Hematopoietic multipotent progenitor cell (in vitro differentiated cells): ENCODE data around the gene TYW5. TPM values are rescaled to one million over a fixed set of nuclear protein-coding genes. Genes with fewer than 3 reads are reported as not detected.
"Not testable (repeated sequence)": the region's sequence is repeated elsewhere in the genome, so short reads cannot be mapped to it uniquely, and the experiment has no call there.

Experiments
- DNase-seq, 3 donors: peaks; one replicate each; pipeline ENCODE4 v3.0.0-alpha.2; 2011 to 2015; ENCODE audit warnings: low read depth in 2 of 3, low spot score in 2 of 3
- total RNA-seq: library from RNA; depleted of rRNA; stranded (reverse); fragments of >200 nt; gene quantifications from one replicate; pipeline ENCODE4 v1.2.3, GENCODE V29; 2012

Gene TYW5
- total RNA-seq, 1 donor: 3.8 TPM

DNA sequence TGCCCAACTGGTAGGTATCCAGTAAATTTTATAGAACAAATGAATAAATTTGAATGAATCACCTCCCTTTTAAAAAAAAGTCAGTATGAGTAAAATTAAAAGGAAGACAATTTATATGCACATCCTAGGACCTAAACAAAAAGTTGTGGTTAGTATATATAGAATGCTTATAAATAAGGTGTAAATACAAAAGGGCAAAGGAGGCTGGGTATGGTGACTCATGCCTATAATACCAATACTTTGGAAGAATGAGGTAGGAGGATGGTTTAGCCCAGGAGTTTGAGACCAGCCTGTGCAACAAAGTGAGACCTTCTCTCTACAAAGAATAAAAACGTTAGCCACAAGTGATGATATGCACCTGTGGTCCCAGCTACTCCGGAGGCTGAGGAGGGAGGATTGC lies 31.4 kb downstream of the TYW5 start:
- DNase-seq: no peak

DNA sequence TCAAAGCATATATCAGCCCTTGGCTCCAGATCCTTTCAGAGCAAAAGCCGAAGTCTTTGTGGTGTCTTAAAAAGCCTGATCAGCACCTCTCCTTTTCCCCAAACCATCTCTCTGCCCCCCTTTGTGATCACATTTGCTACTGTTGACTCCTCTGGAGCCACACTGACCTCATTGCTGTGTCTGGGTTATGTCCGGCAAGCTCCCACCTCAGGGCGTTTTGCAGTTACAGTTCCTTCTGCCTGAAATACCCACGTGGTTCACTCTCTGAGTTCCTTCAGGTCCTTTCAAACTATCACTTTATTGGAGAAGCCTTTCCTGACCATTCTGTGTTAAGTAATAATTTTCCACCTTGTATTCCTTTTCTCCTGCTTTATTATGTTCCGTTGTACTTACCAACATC lies 32.4 kb downstream of the TYW5 start:
- no peak for DNase-seq

DNA sequence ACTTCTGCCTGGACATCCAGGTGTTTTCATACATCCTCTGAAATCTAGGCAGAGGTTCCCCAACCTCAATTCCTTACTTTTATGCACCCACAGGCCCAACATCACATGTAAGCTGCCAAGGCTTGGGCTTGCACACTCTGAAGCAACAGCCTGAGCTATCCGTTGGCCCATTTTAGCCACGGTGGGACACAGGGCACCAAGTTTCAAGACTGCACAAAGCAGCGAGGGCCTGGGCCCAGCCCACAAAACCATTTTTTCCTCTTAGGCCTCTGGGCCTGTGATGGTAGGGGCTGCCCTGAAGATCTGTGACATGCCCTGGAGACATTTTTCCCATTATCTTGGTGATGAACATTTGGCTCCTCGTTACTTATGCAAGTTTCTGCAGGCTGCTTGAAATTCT lies 38.3 kb downstream of the TYW5 start:
- no peak for DNase-seq

DNA sequence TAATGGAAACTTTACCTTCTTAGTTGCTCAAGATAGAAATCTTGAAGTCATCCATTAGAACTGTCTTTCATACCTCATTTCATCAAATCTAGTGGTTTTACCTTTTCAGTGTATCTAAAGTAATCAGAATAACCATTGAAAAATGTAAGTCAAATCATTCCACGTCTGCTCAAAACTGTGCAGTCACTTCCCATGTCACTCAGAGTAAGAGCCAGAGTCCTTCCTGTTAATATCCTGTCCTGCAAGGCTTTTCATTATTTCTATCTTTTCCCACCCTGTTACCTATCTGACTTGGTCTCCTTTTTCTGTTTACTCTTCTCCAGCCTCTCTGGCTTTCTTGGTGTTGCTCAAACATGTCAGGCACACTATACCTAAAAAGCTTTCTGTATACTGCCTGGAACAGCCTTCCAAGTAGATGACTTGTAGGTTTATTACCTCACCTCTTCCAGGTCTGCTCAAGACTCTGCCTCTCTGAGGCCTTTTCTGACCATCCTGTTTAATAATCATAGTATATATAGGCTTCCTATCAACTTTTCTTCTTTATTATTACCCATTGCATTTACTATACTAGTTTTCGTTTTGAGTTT lies 40.8 kb downstream of the TYW5 start:
- no peak for DNase-seq

DNA sequence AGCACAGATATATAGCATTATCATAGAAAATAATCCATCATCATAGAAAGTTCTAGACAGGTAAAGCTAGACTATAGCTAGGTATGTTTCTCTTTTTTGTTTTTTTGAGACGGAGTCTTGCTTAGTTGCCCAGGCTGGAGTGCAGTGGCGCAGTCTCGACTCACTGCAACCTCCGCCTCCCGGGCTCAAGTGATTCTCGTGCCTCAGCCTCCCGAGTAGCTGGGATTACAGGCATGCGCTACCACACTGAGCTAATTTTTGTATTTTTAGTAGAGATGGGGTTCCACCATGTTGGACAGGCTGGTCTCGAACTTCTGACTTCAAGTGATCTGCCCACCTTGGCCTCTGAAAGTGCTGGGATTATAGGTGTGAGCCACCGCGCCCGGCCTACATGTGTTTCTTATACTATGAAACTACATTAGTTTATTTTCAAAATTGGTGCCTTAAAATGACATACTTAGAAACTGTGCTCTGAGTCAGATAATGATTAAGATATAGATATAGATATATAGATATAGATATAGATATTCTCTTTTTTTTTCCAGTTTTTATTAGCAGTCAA lies 42.7 kb downstream of the TYW5 start:
- not testable (repeated sequence) for DNase-seq

DNA sequence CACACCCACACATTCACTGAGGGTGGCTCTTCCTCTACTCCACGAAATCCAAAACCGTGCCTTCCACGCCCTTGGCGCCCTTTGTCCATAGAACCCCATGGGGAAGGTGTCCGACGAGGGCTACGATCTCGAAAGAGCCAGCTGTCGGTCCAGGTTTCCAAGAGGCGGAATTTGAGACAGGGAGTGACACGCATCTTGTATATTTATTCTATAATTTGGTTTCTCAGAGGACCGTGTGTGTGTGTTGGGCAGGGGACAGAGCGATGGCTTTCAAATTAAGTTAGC lies 43.5 kb downstream of the TYW5 start:
- DNase-seq: no peak

DNA sequence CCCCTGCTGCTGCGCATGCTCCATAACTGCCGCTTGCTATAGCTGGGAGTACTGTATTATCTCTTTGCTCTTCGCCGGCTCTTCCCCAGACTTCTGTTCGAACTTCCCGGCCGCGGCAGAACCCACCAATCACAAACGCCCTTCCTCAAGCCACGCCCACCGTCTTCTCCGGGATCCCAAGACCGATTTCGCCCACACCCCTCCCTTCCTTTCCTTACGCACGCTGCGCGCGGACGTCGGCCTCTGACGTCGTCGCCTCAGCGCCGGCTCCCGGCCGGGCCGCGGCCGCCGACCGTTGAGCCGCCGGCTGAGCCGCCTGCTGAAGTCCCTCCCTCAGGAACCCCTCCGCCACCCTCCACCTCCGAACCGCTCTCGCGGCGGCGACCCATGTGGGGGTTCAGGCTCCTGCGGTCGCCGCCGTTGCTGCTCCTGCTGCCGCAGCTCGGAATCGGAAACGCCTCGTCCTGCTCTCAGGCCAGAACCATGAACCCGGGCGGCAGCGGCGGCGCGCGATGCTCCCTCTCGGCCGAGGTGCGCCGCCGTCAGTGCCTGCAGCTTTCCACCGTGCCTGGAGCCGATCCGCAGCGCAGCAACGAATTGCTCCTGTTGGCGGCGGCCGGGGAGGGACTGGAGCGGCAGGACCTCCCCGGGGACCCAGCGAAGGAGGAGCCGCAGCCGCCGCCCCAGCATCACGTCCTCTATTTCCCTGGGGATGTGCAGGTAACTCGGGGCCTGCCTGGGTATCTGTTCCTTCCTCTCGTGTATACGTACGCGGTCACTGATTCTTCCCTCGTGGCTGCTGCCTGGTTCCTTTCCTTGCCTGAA lies 44.0 kb downstream of the TYW5 start, which contains the start of gene C2orf69:
Gene C2orf69 (plus strand): TSS at position 242 of the 825 bp plus-strand sequence. CDS start 146 bp downstream, at position 388.
- DNase-seq: peak; percentile 84 to 97 (median 96)

DNA sequence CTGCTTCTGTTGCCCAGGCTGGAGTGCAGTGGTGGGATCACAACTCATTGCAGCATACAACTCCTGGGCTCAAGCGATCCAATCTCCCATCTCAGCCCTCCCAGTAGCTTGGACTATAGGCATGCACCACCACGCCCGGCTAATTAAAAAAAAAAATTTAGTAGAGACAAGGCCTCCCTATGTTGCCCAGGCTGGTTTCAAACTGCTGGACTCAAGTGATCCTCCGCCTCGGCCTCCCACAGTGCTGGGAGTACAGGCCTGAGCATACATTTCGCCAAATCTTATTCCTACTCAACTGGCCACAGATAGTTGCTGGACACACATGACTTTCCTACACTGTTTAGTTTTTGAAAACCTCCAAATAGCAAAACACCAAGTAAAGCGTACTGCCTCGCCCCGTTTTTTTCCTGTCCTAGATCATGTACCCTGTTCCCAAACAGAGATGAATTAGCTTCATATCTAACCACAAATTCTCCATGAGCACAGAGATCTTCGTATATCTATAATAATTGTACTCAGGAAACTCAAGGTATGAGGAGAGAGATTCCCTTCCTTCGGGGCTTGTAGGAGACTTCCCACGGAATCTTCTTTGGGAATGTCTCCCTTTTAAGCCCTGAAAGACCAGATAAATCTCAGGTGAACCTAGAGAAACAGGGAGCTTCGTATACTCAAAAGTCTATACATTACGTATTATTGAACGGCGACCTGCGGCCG lies 44.8 kb downstream of the TYW5 start:
- DNase-seq: no peak

DNA sequence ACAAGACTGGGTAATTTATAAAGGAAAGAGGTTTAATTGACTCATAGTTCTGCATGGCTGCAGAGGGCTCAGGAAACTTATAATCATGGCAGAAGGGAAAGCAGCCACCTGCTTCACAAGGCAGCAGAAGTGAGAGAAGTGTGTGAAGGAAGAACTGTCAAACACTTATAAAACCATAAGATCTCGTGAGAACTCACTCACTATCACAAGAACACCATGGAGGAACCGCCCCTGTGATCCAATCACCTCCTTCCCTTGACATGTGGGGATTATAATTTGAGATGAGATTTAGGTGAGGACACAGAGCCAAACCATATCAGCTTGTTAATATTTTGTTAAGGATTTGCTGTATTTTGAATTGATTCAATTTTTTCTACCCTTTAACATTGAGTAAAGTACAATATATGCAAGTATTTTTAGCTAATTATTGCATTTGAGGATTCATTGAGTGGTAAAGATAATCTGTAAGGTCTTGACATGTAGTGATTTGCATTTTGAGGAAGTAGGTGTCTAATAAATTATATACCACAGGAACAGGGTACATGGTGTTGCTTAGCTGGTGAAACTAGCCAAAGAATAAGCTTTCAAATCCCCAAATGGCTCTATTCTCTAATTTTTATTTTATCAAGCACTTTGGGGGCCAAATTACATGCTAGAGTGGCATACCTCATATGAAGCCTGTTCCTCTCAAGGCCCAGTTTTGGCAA lies 48.1 kb downstream of the TYW5 start:
- DNase-seq: peak in 1 of 3 donors; percentile 35

DNA sequence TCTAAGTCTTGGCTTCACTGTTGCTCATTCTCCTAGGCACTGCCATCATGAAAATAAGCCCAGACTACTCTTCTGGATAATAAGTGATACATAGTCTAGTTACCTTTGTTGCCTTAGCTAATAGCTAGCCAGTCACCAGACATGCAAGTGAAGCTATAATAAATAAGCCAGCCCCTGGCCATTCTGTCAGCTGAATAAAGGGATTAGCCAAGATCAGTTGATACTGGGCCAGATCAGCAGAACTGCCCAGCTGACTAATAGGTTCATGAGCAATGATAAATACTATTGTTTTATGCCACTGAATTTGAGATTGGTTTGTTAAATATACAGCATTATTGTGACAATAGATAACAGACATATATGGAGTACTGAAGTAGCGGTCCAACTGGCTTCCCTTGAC lies 52.2 kb downstream of the TYW5 start:
- no peak for DNase-seq

DNA sequence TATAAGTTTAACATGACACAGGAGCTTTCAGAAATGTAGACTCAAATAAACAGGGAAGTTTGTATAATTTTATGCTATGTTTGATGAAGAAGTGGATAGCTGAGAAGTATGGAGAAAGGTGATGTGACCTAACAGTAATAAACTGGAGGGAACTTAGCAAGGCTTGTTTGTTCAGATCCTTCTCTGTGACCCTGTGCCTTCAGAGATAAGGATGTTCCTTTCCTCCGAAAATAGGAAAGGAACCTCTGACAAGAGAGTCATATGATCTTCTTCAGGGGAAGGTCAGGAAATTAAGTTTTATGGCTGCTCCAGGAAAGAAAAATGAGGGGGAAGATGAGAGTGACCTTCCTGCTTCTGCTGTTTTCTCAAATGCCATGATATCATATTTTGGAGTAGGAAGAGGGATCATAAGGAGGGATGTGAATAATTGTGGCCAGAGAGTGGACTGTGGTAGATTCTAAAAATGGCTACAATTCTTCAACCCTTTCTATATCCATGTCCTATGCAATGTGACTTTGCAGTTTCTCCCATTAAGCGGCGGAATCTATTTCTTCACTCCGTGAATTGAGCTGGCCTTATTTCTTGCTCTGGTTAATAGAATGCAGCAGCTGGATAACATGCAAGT lies 52.7 kb downstream of the TYW5 start:
- DNase-seq: no peak

DNA sequence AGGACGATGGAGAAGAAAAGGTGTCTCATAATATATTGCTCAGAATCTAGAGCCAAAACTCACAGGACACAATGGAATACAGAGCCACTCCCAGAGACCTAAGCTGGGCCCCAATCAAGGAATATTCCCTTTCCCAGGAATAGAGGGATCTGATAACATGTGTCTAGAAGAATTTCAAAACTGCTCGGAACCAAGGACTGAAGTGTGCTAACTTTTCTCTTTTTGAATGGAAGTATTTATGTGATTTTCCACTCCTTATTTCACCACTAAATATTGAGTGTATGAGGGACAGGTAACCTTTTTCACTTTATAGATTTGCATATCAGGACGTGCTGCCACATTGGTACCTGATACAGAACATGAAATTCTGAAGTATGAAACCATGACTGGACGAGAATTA lies 53.3 kb downstream of the TYW5 start:
- DNase-seq: no peak

DNA sequence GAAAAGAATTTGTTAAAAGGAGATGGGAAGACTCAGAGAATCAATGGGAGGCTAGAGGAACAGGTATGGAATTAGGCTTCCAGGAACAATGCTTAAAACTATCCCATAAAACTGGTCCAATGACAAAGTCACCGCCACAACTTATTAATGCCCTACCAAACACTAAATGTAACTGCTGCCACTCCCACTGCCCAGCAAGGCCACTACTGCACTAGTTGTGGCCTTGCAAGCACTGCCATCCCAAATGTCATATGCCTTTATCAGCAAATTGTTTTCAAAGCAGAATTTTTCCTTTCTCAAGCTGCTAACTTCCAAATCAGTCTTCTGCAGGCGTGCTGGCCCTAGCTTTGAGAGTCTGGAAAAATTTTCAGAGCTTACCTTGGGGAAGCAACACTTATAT lies 58.7 kb downstream of the TYW5 start:
- DNase-seq: no peak

DNA sequence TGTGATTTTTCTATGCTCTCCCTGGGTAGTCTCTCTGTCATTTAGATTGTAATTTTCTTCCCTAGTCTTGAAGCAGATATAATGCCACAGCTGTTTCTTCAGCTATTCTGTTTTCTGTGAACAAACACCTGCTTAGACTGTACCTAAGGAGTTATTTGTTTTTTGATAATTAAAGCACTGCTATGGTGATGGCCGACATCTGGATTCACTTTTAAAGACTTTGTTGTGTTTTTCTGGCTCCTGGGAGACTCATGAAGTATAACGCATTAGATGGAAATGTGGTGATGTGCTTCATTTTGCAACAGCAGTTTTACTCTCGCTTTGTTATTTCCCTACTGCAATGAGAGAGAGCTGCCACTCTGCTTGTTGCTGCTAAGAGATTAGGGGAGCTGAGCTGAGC lies 59.9 kb downstream of the TYW5 start:
- no peak for DNase-seq

DNA sequence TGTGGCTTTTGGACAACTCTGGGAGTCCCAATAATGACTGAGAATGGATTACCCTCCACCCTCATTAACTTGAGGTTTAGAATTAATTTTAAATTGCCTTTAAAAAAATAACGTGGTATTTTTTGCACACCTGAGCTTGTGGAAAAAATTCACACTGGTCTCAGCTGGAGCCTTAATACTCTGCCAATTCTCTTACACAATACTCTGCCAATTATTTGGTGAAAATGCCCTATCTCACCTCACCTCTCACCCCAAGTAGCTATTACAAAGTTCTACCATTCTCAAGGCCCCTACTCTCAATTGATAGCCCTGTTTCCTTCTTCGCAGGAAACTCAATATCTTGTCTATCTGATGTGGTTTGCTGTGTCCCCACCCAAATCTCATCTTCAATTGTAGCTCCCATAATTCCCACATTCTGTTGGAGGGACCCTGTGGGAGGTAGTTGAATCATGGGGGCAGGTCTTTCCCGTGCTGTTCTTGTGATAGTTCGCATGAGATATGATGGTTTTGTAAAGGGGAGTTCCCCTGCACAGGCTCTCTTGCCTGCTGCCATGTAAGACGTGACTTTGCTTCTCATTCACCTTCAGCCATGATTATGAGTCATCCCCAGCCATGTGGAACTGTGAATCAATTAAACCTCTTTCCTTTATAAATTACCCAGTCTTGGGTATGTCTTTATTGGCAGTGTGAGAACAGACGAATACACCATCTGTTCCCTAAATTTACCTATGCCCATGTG lies 71.6 kb downstream of the TYW5 start:
- DNase-seq: no peak

DNA sequence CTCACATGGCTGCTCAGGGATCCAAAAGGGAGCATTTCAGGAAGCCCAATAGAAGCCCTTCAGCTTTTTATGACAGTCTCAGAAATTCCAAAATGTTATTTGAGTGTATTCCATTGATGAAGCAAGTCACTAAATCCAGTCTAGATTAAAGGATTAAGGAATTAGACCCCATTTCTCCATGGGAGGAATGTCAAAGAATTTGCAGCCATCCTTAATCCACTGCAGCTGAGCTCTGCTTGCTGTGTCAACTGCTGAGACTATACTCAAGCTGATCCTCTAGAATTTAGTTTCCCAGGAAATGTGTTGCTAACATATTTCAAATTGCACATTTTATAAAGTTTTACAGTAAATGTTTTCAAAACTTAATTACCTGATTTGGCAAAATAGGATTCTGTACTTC lies 72.6 kb downstream of the TYW5 start:
- DNase-seq: no peak
